Esophagus muscularis mucosa (tissue), 4 donors: ENCODE data around the gene SCNN1B. TPM values are rescaled to one million over a fixed set of nuclear protein-coding genes. Genes with fewer than 3 reads are reported as not detected.

ENCODE experiments used
- DNase-seq: peaks from one replicate; pipeline ENCODE4 v3.0.0-alpha.2; 2017; ENCODE audit errors: extremely low spot score
- H3K27ac ChIP-seq, 4 donors: fragments of 200-600 bp; sonication (generic); replicated peaks in 1 of 4; 1 replicate in 3 of 4; 2 replicates in 1 of 4; pipeline ENCODE4 v1.5.1; 2016 to 2019; ENCODE audit warnings: mild to moderate bottlenecking in 1 of 4
- H3K27me3 ChIP-seq, 4 donors: fragments of 200-600 bp; sonication (generic); one replicate each; pipeline versions ENCODE4 v1.5.1 to v1.6.0; 2016 to 2019
- H3K36me3 ChIP-seq, 4 donors: fragments of 200-600 bp; sonication (generic); one replicate each; pipeline ENCODE4 v1.5.1; 2016 to 2019
- H3K4me1 ChIP-seq, 4 donors: fragments of 200-600 bp; sonication (generic); one replicate each; pipeline ENCODE4 v1.5.1; 2016 to 2019
- H3K4me3 ChIP-seq, 4 donors: fragments of 200-600 bp; sonication (generic); 1 replicate in 2 of 4; 2 replicates in 2 of 4; pipeline ENCODE4 v1.5.1; 2016 to 2019; ENCODE audit warnings: mild to moderate bottlenecking in 4 of 4, moderate library complexity in 1 of 4
- H3K9me3 ChIP-seq, 4 donors: fragments of 200-600 bp; sonication (generic); 1 replicate in 3 of 4; 2 replicates in 1 of 4; pipeline ENCODE4 v1.5.1; 2016 to 2019
- EP300 ChIP-seq: sonication (generic); formaldehyde crosslinking; IDR thresholded peaks from one replicate; pipeline ENCODE4 v1.6.1; 2017; ENCODE audit warnings: antibody characterized with exemption
- POLR2A ChIP-seq: fragments of 450-650 bp; IDR thresholded peaks from one replicate; pipeline ENCODE4 v1.6.1; 2017; ENCODE audit warnings: antibody characterized with exemption, moderate library complexity, mild to moderate bottlenecking, low read depth
- POLR2AphosphoS5 ChIP-seq, 2 donors: sonication (generic); formaldehyde crosslinking; IDR thresholded peaks; one replicate each; pipeline ENCODE4 v1.6.1; 2017; ENCODE audit warnings: antibody characterized with exemption in 2 of 2
- WGBS: methylation state at CpG from one replicate; pipeline ENCODE4 v1.1.5; 2018; 5-methylcytosine and 5-hydroxymethylcytosine counted together
- intact Hi-C: fragments of 100-400 bp; cut with DNase I; formaldehyde crosslinking; loops from one replicate; pipeline ENCODE4 v1.15.1; 2023
- total RNA-seq, 4 donors: library from RNA; depleted of rRNA; stranded (reverse); fragments of >200 nt; gene quantifications; one replicate each; pipeline versions ENCODE4 v1.1.0 to v1.2.1, GENCODE V29; 2016
- TF ChIP-seq, protein P1 (sequence below), 3 experiments: fragments of 200-600 bp in 2 of 3; fragments of 450-650 bp in 1 of 3; sonication (generic) in 2 of 3; IDR thresholded peaks; one replicate each; pipeline ENCODE4 v1.5.1; 2017 to 2019; ENCODE audit warnings: antibody characterized with exemption in 3 of 3, mild to moderate bottlenecking in 2 of 3, moderate library complexity in 1 of 3

Gene SCNN1B
- total RNA-seq, 4 donors from 2014 or later: 1.2 to 4.2 (median 4.0) TPM

DNA sequence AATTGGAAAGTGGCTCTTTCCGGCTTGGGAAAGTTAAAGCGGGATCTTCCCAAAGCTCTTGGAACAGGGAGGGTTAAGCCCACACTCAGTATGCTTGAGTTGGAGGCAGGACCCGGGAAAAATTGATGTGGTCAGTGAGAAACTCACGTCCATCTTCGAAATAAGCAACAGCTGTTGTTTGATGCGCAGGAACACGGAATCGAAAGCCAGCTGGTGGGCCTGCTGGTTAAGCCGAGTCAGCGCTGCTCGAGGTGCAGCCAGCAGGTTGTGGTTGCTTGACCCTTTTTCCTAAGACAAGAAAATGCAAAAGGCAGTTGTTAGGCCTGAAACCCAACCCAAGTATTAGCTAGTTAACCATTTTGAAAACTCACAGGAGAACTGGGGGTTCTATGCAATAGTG is 101.4 kb downstream of the SCNN1B start:
- TF ChIP-seq POLR2A (no peak), POLR2AphosphoS5 (IDR thresholded peaks at IDR 0.05) (no peak), EP300 (no peak)
- TF ChIP-seq, protein P1, sequence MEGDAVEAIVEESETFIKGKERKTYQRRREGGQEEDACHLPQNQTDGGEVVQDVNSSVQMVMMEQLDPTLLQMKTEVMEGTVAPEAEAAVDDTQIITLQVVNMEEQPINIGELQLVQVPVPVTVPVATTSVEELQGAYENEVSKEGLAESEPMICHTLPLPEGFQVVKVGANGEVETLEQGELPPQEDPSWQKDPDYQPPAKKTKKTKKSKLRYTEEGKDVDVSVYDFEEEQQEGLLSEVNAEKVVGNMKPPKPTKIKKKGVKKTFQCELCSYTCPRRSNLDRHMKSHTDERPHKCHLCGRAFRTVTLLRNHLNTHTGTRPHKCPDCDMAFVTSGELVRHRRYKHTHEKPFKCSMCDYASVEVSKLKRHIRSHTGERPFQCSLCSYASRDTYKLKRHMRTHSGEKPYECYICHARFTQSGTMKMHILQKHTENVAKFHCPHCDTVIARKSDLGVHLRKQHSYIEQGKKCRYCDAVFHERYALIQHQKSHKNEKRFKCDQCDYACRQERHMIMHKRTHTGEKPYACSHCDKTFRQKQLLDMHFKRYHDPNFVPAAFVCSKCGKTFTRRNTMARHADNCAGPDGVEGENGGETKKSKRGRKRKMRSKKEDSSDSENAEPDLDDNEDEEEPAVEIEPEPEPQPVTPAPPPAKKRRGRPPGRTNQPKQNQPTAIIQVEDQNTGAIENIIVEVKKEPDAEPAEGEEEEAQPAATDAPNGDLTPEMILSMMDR (IDR thresholded peaks at IDR 0.05): no peak
- WGBS: 74% methylated on average over 11 of the region's 11 CpGs
- H3K4me1 ChIP-seq: peaks cover 2 to 21% (median 20%) of the 10 kb centered on the region in 4 donors
- no peak for DNase-seq
- no peaks in the 10 kb centered on the region for H3K9me3 ChIP-seq
- peaks cover 41 to 93% (median 80%) of the 10 kb centered on the region in 4 donors for H3K36me3 ChIP-seq
- intact Hi-C loops: no loop called here
- no peaks in the 10 kb centered on the region for H3K27me3 ChIP-seq
- H3K4me3 ChIP-seq: no peak overlapping the region
- H3K27ac ChIP-seq: peak overlapping the region in 1 of 4 donors; percentile 36

DNA sequence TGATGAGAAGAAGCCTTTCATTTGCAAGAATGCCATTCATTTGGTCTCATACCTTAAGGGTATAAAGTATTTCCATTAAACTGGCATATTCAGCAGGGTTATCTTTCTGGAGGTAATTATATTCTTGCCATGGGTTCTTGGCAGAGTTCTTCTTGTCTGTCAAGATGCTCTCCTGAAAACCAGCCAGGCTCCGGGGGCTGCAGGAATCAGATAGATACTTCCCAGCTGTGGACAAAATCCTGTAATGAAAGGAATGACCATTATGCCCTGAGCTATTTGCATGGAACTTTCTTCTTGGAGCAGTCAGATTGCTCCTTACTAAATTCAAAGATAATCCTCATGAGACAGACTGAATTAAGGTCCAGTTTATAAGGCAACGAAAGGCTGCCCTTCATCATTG is 103.9 kb downstream of the SCNN1B start:
- DNase-seq: no peak
- H3K4me3 ChIP-seq: no peak overlapping the region
- H3K27me3 ChIP-seq: no peaks in the 10 kb centered on the region
- WGBS: 62% methylated on average over 2 of the region's 2 CpGs
- H3K9me3 ChIP-seq: no peaks in the 10 kb centered on the region
- H3K36me3 ChIP-seq: peaks cover 39 to 89% (median 78%) of the 10 kb centered on the region in 4 donors
- intact Hi-C loops: no loop called here
- H3K4me1 ChIP-seq: peaks cover 4 to 29% (median 15%) of the 10 kb centered on the region in 4 donors
- H3K27ac ChIP-seq: no peak overlapping the region
- TF ChIP-seq, protein P1 (IDR thresholded peaks at IDR 0.05): no peak
- TF ChIP-seq POLR2AphosphoS5 (IDR thresholded peaks at IDR 0.05): no peak
- no peak for TF ChIP-seq POLR2A
- TF ChIP-seq EP300: no peak

DNA sequence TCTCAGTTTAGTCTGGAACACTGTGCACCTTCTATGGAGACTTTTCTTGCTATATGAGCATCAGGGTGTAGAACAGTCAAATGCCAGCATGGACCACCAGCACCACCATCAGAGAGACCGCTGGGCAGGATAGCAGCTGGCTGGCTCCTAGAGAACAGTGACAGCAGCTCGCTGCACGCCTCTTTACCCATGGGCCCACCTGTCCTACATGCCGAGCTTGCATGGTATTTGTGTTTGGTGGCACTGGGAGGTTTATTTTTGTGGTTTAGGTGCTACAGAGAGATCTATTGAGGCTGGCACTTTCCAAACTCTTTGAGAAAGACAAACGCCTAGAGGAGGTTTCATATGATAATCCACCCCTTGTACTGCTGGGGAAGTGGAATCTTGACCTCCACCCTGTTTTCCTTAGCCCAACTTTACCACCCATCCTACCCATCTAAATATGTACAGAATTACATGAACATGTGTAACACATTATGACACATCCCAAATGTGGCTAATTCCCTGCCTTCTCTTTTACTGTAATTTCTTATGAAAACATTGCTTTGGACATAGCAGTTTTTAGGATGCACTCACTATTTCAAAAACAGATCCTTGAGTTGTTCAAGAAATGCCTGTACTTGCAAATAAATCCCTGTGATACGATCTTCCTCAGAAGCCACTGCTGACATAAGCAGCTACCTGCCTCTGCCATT is 104.6 kb downstream of the SCNN1B start:
- no peaks in the 10 kb centered on the region for H3K9me3 ChIP-seq
- H3K4me1 ChIP-seq: peaks cover 4 to 29% (median 15%) of the 10 kb centered on the region in 4 donors
- peaks cover 38 to 89% (median 78%) of the 10 kb centered on the region in 4 donors for H3K36me3 ChIP-seq
- DNase-seq: no peak
- H3K4me3 ChIP-seq: no peak overlapping the region
- TF ChIP-seq POLR2AphosphoS5 (IDR thresholded peaks at IDR 0.05) (no peak), EP300 (no peak), POLR2A (no peak)
- TF ChIP-seq, protein P1 (IDR thresholded peaks at IDR 0.05): no peak
- H3K27me3 ChIP-seq: no peaks in the 10 kb centered on the region
- intact Hi-C loops: no loop called here
- WGBS: 86% methylated on average over 6 of the region's 6 CpGs
- no peak overlapping the region for H3K27ac ChIP-seq

DNA sequence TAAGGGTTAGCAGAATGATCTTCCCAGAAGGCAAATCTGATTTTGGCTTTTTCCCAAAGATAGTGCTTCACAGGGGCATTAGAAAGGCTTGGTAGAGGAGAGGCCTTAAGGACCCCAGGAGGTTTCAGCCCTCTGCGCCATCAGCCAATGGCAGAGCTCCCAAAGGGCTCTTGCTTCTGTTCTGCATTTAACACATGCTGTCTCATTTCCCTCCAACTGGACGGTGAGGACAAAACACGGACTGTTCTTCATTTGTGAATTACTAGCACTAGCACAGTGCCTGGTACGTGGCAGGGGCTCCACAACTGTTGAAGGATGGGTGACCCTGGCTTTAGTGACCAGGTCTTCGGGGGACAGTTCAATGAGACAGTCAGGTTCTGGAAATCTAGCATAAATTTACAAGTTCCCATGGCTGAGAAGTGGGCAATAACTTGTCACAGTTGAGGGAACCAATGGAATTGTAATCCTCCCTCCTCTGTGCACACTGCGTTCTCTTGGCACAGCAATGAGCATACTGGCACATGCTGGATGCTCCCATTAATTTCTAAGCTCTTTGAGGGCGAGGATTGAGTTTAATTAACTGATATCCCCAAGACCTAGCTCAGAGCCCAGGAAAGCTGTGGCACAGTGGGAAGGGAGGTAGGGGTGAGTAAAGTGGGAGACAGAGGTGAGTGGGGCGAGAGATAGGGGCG is 105.5 kb downstream of the SCNN1B start:
- no peak for TF ChIP-seq POLR2A
- TF ChIP-seq POLR2AphosphoS5 (IDR thresholded peaks at IDR 0.05): no peak
- TF ChIP-seq EP300: no peak
- TF ChIP-seq, protein P1 (IDR thresholded peaks at IDR 0.05): no peak
- H3K36me3 ChIP-seq: peaks cover 42 to 89% (median 81%) of the 10 kb centered on the region in 4 donors
- no peak for DNase-seq
- intact Hi-C loops: no loop called here
- H3K27me3 ChIP-seq: no peaks in the 10 kb centered on the region
- H3K27ac ChIP-seq: no peak overlapping the region
- 98% methylated on average over 5 of the region's 9 CpGs for WGBS
- H3K9me3 ChIP-seq: no peaks in the 10 kb centered on the region
- peaks cover 4 to 29% (median 15%) of the 10 kb centered on the region in 4 donors for H3K4me1 ChIP-seq
- no peak overlapping the region for H3K4me3 ChIP-seq
